KMS-11 (cell line): ENCODE data around the gene DNAH17.

ENCODE experiments used
- H2AFZ ChIP-seq: fragments of 200-600 bp; sonication (generic); 2 replicates; pipeline ENCODE4 v1.6.1; 2016; ENCODE audit warnings: antibody characterized with exemption, mixed run types, low read depth
- H3K27ac ChIP-seq: fragments of 200-600 bp; sonication (generic); 2 replicates; pipeline ENCODE4 v1.6.1; 2016; ENCODE audit warnings: mild to moderate bottlenecking, mixed run types
- H3K27me3 ChIP-seq: fragments of 200-600 bp; sonication (generic); 2 replicates; pipeline ENCODE4 v1.6.1; 2017; ENCODE audit warnings: mild to moderate bottlenecking, low read depth, mixed run types, moderate library complexity; ENCODE audit not compliant: insufficient read depth
- H3K36me3 ChIP-seq: fragments of 200-600 bp; sonication (generic); 2 replicates; pipeline ENCODE4 v1.6.1; 2017; ENCODE audit warnings: mild to moderate bottlenecking, mixed run types; ENCODE audit not compliant: insufficient read depth
- H3K4me1 ChIP-seq: fragments of 200-600 bp; sonication (generic); 2 replicates; pipeline ENCODE4 v1.6.1; 2016; ENCODE audit warnings: mild to moderate bottlenecking, low read depth, mixed run types; ENCODE audit not compliant: poor library complexity, severe bottlenecking
- H3K4me2 ChIP-seq: fragments of 200-600 bp; sonication (generic); 2 replicates; pipeline ENCODE4 v1.7.0; 2016; ENCODE audit warnings: mild to moderate bottlenecking, mixed run types
- H3K4me3 ChIP-seq: fragments of 200-600 bp; sonication (generic); IDR thresholded peaks from 2 replicates; pipeline ENCODE4 v1.6.1; 2017; ENCODE audit warnings: low read depth, low read length, mixed read lengths; ENCODE audit not compliant: insufficient read depth
- H3K79me2 ChIP-seq: fragments of 200-600 bp; sonication (generic); 2 replicates; pipeline ENCODE4 v1.6.1; 2016; ENCODE audit warnings: low read depth, mixed run types; ENCODE audit not compliant: insufficient read depth
- H3K9ac ChIP-seq: fragments of 200-600 bp; sonication (generic); 2 replicates; pipeline ENCODE4 v1.6.1; 2016; ENCODE audit warnings: mild to moderate bottlenecking, mixed run types
- H4K20me1 ChIP-seq: fragments of 200-600 bp; sonication (generic); 2 replicates; pipeline ENCODE4 v1.6.1; 2016; ENCODE audit warnings: mild to moderate bottlenecking, mixed run types; ENCODE audit not compliant: insufficient read depth
- TF ChIP-seq, protein P1 (sequence below): fragments of 200-600 bp; sonication (generic); conservative IDR thresholded peaks from 2 replicates; pipeline ENCODE4 v1.6.1; 2017; ENCODE audit warnings: low read depth, mild to moderate bottlenecking, antibody characterized with exemption, low read length, moderate library complexity, mixed read lengths

The DNAH17 gene

DNA sequence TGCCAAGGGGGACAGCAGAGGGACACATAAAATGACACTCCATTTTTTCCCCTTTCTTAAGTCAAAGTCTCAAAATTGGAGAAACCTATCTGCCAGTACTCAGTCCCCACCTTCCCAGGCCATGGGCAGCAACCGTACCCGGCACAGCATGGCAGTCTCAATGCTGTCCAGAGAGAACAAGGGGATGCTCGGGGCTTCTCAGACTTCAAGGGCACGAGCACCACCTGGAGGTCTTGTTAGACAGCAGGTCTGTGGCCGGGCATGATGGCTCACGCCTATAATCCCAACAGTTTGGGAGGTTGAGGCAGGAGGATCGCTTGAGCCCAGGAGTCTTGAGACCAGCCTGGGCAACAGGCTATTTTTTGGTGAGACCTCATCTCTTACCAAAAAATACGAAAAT is 3.2 kb downstream of the DNAH17 start:
- Histone ChIP-seq H4K20me1 (no peaks in the 10 kb centered on the region), H3K4me3 (no peak overlapping the region), H3K79me2 (no peaks in the 10 kb centered on the region), H3K4me1 (no peaks in the 10 kb centered on the region), H3K36me3 (no peaks in the 10 kb centered on the region), H3K9ac (no peak overlapping the region), H3K4me2 (no peak overlapping the region), H3K27me3 (peaks cover 97% of the 10 kb centered on the region), H2AFZ (no peak overlapping the region), H3K27ac (no peak overlapping the region)
- TF ChIP-seq, protein P1, sequence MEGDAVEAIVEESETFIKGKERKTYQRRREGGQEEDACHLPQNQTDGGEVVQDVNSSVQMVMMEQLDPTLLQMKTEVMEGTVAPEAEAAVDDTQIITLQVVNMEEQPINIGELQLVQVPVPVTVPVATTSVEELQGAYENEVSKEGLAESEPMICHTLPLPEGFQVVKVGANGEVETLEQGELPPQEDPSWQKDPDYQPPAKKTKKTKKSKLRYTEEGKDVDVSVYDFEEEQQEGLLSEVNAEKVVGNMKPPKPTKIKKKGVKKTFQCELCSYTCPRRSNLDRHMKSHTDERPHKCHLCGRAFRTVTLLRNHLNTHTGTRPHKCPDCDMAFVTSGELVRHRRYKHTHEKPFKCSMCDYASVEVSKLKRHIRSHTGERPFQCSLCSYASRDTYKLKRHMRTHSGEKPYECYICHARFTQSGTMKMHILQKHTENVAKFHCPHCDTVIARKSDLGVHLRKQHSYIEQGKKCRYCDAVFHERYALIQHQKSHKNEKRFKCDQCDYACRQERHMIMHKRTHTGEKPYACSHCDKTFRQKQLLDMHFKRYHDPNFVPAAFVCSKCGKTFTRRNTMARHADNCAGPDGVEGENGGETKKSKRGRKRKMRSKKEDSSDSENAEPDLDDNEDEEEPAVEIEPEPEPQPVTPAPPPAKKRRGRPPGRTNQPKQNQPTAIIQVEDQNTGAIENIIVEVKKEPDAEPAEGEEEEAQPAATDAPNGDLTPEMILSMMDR = no peak

DNA sequence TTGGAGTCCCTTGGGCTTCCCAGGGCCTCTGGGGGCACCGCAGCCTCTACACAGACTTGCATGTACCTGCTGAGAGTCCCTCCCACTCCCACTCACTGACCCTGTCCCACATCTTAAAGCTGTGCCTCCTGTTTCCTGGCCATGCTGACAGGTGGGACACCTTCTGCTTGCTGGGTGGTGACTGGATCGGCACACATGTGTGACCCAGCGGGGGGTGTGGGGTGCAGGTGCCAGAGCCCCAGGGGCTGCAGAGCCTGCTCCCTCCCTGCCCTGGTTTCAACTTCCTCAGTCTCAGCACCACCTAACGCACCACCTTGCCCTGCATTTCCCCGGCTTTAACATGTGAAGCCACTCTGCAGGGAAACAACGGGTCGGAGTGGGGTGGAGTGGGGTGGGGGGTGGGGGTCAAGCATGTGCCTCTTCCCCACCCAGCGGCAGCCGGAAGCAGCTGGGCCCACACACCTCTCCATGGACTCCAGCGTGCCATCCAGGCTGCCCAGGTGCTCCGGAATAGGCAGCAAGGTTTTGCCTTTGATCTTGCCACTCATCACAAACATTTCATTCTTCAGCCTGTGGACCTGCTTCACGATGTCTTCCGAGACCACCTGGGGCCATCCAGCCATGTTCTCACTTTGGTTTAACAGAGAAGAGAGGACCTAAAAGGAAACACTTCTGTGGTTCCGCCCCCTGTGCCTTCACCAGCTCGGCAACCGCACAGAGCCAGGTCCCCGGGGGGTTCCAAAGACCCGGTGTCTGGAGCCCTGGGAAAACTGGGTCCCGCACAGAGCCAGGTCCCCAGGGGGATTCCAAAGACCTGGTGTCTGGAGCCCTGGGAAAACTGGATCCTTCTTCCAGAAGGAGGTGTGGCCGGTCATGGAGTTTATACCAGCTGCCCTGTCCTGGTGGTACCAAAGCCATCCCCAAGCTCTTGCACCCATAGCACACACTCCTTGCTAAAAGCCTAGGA is 4.7 kb downstream of the DNAH17 start:
- no peaks in the 10 kb centered on the region for H3K4me1 ChIP-seq
- H3K27ac ChIP-seq = no peak overlapping the region
- H4K20me1 ChIP-seq = no peaks in the 10 kb centered on the region
- no peak overlapping the region for H3K9ac ChIP-seq
- H3K27me3 ChIP-seq = peaks cover 99% of the 10 kb centered on the region
- H3K4me3 ChIP-seq = no peak overlapping the region
- TF ChIP-seq, protein P1 = no peak
- H2AFZ ChIP-seq = no peak overlapping the region
- H3K36me3 ChIP-seq = no peaks in the 10 kb centered on the region
- no peak overlapping the region for H3K4me2 ChIP-seq
- H3K79me2 ChIP-seq = no peaks in the 10 kb centered on the region

- no peaks in the 10 kb centered on the region for H3K79me2 ChIP-seq
- no peak overlapping the region for H3K9ac ChIP-seq
- TF ChIP-seq, protein P1 = no peak
- no peaks in the 10 kb centered on the region for H3K36me3 ChIP-seq
- H3K27ac ChIP-seq = no peak overlapping the region
- no peak overlapping the region for H3K4me3 ChIP-seq
- no peak overlapping the region for H3K4me2 ChIP-seq
- peaks cover 99% of the 10 kb centered on the region for H3K27me3 ChIP-seq
- H3K4me1 ChIP-seq = no peaks in the 10 kb centered on the region
- H4K20me1 ChIP-seq = no peaks in the 10 kb centered on the region
- no peak overlapping the region for H2AFZ ChIP-seq
Observed at GRCh38 chr17:78571329-78571728, 5.9 kb downstream of the DNAH17 start.

GRCh38 chr17:78568494-78569115 is 8.6 kb downstream of the DNAH17 start:
- no peaks in the 10 kb centered on the region for H4K20me1 ChIP-seq
- no peaks in the 10 kb centered on the region for H3K4me1 ChIP-seq
- no peak overlapping the region for H3K9ac ChIP-seq
- H3K4me3 ChIP-seq = no peak overlapping the region
- H3K79me2 ChIP-seq = no peaks in the 10 kb centered on the region
- H3K4me2 ChIP-seq = no peak overlapping the region
- H3K36me3 ChIP-seq = no peaks in the 10 kb centered on the region
- no peak overlapping the region for H2AFZ ChIP-seq
- peaks cover 97% of the 10 kb centered on the region for H3K27me3 ChIP-seq
- TF ChIP-seq, protein P1 = no peak
- no peak overlapping the region for H3K27ac ChIP-seq
